Prostate gland (tissue), 1 donor: ENCODE measurements around the gene SEMA6D.

ENCODE experiments used
- POLR2A ChIP-seq: fragments of 450-650 bp; IDR thresholded peaks from one replicate; pipeline ENCODE4 v1.6.1; 2016; ENCODE audit warnings: antibody characterized with exemption, mild to moderate bottlenecking
- POLR2AphosphoS5 ChIP-seq: sonication (generic); formaldehyde crosslinking; IDR thresholded peaks from one replicate; pipeline ENCODE4 v1.6.1; 2017; ENCODE audit warnings: antibody characterized with exemption

DNA sequence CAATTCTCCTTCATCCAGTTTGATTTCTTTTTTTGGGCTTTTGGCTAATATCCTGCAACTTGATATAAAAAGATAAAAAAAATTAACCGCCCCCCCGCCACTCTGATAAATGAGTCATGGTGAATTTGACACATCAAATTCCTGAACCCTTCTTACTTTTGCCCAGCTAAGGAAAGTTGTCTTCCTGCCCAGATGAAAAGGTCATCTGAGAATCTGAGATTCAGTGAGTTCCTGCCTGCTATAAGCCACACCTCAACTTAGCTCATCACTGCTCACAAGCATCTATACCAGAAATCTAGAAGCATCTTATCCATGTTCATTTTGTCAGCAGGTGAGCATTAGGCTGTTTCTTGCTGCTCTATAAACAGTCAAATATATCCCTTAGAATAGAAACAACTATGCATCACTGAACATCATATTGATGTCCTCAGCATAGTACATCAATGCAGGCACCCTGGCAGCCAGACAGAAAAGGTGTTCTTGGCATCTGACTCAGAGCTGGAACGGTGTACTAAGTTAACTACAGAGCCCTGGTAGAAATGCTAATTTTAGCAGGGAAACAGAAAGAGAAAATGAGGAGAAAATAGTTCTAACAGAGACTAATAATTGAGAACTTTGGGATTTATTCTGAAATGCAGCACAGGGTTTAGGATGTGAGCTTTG is 77.1 kb downstream of the SEMA6D start:
- TF ChIP-seq POLR2AphosphoS5 (no peak), POLR2A (no peak)
